H9 (cell line): ENCODE results near the gene TMEM184A. TPM values are rescaled to one million over a fixed set of nuclear protein-coding genes. Genes with fewer than 3 reads are reported as not detected.
A peak's percentile ranks its signal among the peaks of the same experiment; 100 is the strongest.

Experiments
- DNase-seq: peaks from one replicate; pipeline ENCODE4 v3.0.0-alpha.2; 2017
- H2AFZ ChIP-seq: one replicate; pipeline ENCODE4 v1.6.1; 2013; ENCODE audit warnings: mild to moderate bottlenecking, low read length, control low read depth, moderate library complexity
- H2AK5ac ChIP-seq: 2 replicates; pipeline ENCODE4 v1.6.1; 2013; ENCODE audit warnings: low read length, control low read depth, mixed read lengths; ENCODE audit not compliant: insufficient read length
- H2BK120ac ChIP-seq: one replicate; pipeline ENCODE4 v1.6.1; 2013; ENCODE audit warnings: low read depth, mild to moderate bottlenecking, low read length, control low read depth, inconsistent platforms; ENCODE audit not compliant: poor library complexity, severe bottlenecking
- H2BK12ac ChIP-seq: 2 replicates; pipeline ENCODE4 v1.6.1; 2013; ENCODE audit warnings: low read length, control low read depth, mixed read lengths, low read depth; ENCODE audit not compliant: insufficient read length
- H2BK15ac ChIP-seq: 2 replicates; pipeline ENCODE4 v1.6.1; 2013; ENCODE audit warnings: low read depth, low read length, control low read depth
- H2BK20ac ChIP-seq: one replicate; pipeline ENCODE4 v1.6.1; 2013; ENCODE audit warnings: low read depth, mild to moderate bottlenecking, low read length, control low read depth, inconsistent platforms; ENCODE audit not compliant: poor library complexity, severe bottlenecking
- H2BK5ac ChIP-seq: 2 replicates; pipeline ENCODE4 v1.6.1; 2013; ENCODE audit warnings: low read length, control low read depth, mixed read lengths; ENCODE audit not compliant: insufficient read length
- H3K14ac ChIP-seq: 2 replicates; pipeline ENCODE4 v1.6.1; 2013; ENCODE audit warnings: low read length, control low read depth; ENCODE audit not compliant: insufficient read depth
- H3K18ac ChIP-seq: 2 replicates; pipeline ENCODE4 v1.6.1; 2013; ENCODE audit warnings: low read depth, mild to moderate bottlenecking, mixed read lengths, low read length, control low read depth; ENCODE audit not compliant: insufficient read length
- H3K23ac ChIP-seq: 2 replicates; pipeline ENCODE4 v1.6.1; 2013; ENCODE audit warnings: low read length, control low read depth, mixed read lengths, low read depth; ENCODE audit not compliant: insufficient read length
- H3K23me2 ChIP-seq: 2 replicates; pipeline ENCODE4 v1.6.1; 2013; ENCODE audit warnings: low read depth, mild to moderate bottlenecking, mixed read lengths, low read length, control low read depth; ENCODE audit not compliant: insufficient read length, poor library complexity, severe bottlenecking
- H3K27ac ChIP-seq: 2 replicates; pipeline ENCODE4 v1.5.1; 2013; ENCODE audit warnings: low read length, control low read depth, mixed read lengths, low read depth; ENCODE audit not compliant: insufficient read length
- H3K27me3 ChIP-seq: 2 replicates; pipeline ENCODE4 v1.6.1; 2013; ENCODE audit warnings: low read length, control low read depth, inconsistent platforms; ENCODE audit not compliant: insufficient read depth
- H3K4ac ChIP-seq: 2 replicates; pipeline ENCODE4 v1.6.1; 2013; ENCODE audit warnings: low read depth, mild to moderate bottlenecking, control low read depth, inconsistent platforms, low read length, moderate library complexity
- H3K4me1 ChIP-seq: 2 replicates; pipeline ENCODE4 v1.6.1; 2013; ENCODE audit warnings: low read length, control low read depth, inconsistent platforms; ENCODE audit not compliant: insufficient read depth
- H3K4me2 ChIP-seq: 2 replicates; pipeline ENCODE4 v1.6.1; 2013; ENCODE audit warnings: low read length, control low read depth, mixed read lengths; ENCODE audit not compliant: insufficient read length, insufficient read depth
- H3K56ac ChIP-seq: 2 replicates; pipeline ENCODE4 v1.6.1; 2013; ENCODE audit warnings: low read depth, mild to moderate bottlenecking, mixed read lengths, low read length, control low read depth; ENCODE audit not compliant: insufficient read length
- H3K79me1 ChIP-seq: 2 replicates; pipeline ENCODE4 v1.6.1; 2013; ENCODE audit warnings: low read depth, mild to moderate bottlenecking, moderate library complexity, low read length, control low read depth, inconsistent platforms; ENCODE audit not compliant: insufficient read depth, poor library complexity, severe bottlenecking
- H3K79me2 ChIP-seq: 2 replicates; pipeline ENCODE4 v1.6.1; 2013; ENCODE audit warnings: low read length, control low read depth, inconsistent platforms; ENCODE audit not compliant: insufficient read depth
- H3K9ac ChIP-seq: 2 replicates; pipeline ENCODE4 v1.6.1; 2013; ENCODE audit warnings: low read length, control low read depth, mixed read lengths; ENCODE audit not compliant: insufficient read length; ENCODE audit errors: extremely low read depth
- H3K9me3 ChIP-seq: one replicate; pipeline ENCODE4 v1.6.1; 2013; ENCODE audit warnings: low read depth, low read length, inconsistent platforms; ENCODE audit not compliant: control insufficient read depth
- H3T11ph ChIP-seq: one replicate; pipeline ENCODE4 v1.6.1; 2013; ENCODE audit warnings: mild to moderate bottlenecking, low read length, control low read depth, inconsistent platforms
- H4K20me1 ChIP-seq: one replicate; pipeline ENCODE4 v1.6.1; 2013; ENCODE audit not compliant: control insufficient read depth, insufficient read length, insufficient read depth
- H4K5ac ChIP-seq: 2 replicates; pipeline ENCODE4 v1.6.1; 2013; ENCODE audit warnings: low read depth, mild to moderate bottlenecking, mixed read lengths, low read length, control low read depth; ENCODE audit not compliant: insufficient read length
- H4K8ac ChIP-seq: replicated peaks from 2 replicates; pipeline ENCODE4 v1.6.1; 2013; ENCODE audit warnings: low read length, control low read depth, mixed read lengths, low read depth; ENCODE audit not compliant: insufficient read length
- H4K91ac ChIP-seq: 2 replicates; pipeline ENCODE4 v1.6.1; 2013; ENCODE audit warnings: low read depth, mild to moderate bottlenecking, moderate library complexity, mixed read lengths, low read length, control low read depth; ENCODE audit not compliant: insufficient read length
- H3K27ac Mint-ChIP-seq, 3 experiments: 2 replicates in 2 of 3; 3 replicates in 1 of 3; pipeline ENCODE4 v1.8.0; 2020 to 2021; ENCODE audit warnings: mixed read lengths in 3 of 3, mild to moderate bottlenecking in 1 of 3, moderate library complexity in 1 of 3
- H3K27me3 Mint-ChIP-seq: 2 replicates; pipeline ENCODE4 v1.8.0; 2021; ENCODE audit warnings: low read depth, mild to moderate bottlenecking, moderate library complexity, mixed read lengths
- H3K36me3 Mint-ChIP-seq, 3 experiments: 2 replicates in 2 of 3; 3 replicates in 1 of 3; pipeline ENCODE4 v1.8.0; 2020 to 2021; ENCODE audit warnings: low read depth in 3 of 3, mixed read lengths in 3 of 3; ENCODE audit not compliant: insufficient read depth in 1 of 3
- H3K4me1 Mint-ChIP-seq, 2 experiments: 2 replicates each; pipeline ENCODE4 v1.8.0; 2020; ENCODE audit warnings: mixed read lengths in 2 of 2
- H3K4me3 Mint-ChIP-seq, 2 experiments: 2 replicates in 1 of 2; 3 replicates in 1 of 2; pipeline ENCODE4 v1.8.0; 2020 to 2021; ENCODE audit warnings: mild to moderate bottlenecking in 2 of 2, mixed read lengths in 2 of 2, moderate library complexity in 1 of 2
- H3K9me3 Mint-ChIP-seq, 2 experiments: 2 replicates in 1 of 2; 3 replicates in 1 of 2; pipeline ENCODE4 v1.8.0; 2020; ENCODE audit warnings: mild to moderate bottlenecking in 2 of 2, mixed read lengths in 2 of 2, moderate library complexity in 1 of 2
- CTCF ChIP-seq: fragments of 200-600 bp; sonication (generic); conservative IDR thresholded peaks from 3 replicates; pipeline ENCODE4 v1.8.0; 2021; ENCODE audit warnings: antibody characterized with exemption, mild to moderate bottlenecking
- WGBS: extraction: QIAGEN DNeasy Blood & Tissue Kit; methylation state at CpG from one replicate; pipeline ENCODE4 v1.1.7; 2013; ENCODE audit warnings: missing lambda C conversion rate, low lambda C conversion rate, mixed read lengths; ENCODE audit not compliant: insufficient read length; ENCODE audit errors: extremely low coverage; 5-methylcytosine and 5-hydroxymethylcytosine counted together
- total RNA-seq: library from RNA; stranded (reverse); gene quantifications from 2 replicates; pipeline ENCODE4 v1.2.1, GENCODE V29; 2021

Gene TMEM184A
- total RNA-seq, 1 experiment from 2014 or later: 1.3 TPM

- peak overlapping the region in 2 of 3 experiments; percentile 82 to 90; a peak in 3 of 7 replicates for H3K27ac Mint-ChIP-seq
- Histone ChIP-seq H3K4me1 (peaks cover 3% of the 10 kb centered on the region; the same call in 1 of the 2 replicates), H2BK12ac (no peak overlapping the region), H3T11ph (no peak overlapping the region), H3K9ac (no peak overlapping the region), H3K27ac (no peak overlapping the region), H3K27me3 (no peaks in the 10 kb centered on the region), H2BK20ac (no peak overlapping the region), H3K79me2 (peaks cover 7% of the 10 kb centered on the region; the same call in 1 of the 2 replicates), H2BK5ac (no peak overlapping the region), H4K5ac (no peak overlapping the region), H2BK120ac (no peak overlapping the region), H3K23me2 (peaks cover 4% of the 10 kb centered on the region), H2AK5ac (no peak overlapping the region), H3K14ac (peak overlapping the region; percentile 46; the same call in 1 of the 2 replicates), H3K9me3 (no peaks in the 10 kb centered on the region), H4K20me1 (no peaks in the 10 kb centered on the region), H3K23ac (no peak overlapping the region), H3K79me1 (no peaks in the 10 kb centered on the region), H3K4ac (no peak overlapping the region), H4K91ac (no peak overlapping the region), H3K18ac (no peak overlapping the region), H3K4me2 (no peak overlapping the region), H4K8ac (no peak overlapping the region), H2AFZ (no peak overlapping the region), H2BK15ac (no peak overlapping the region), H3K56ac (no peak overlapping the region)
- no peaks in the 10 kb centered on the region for H3K9me3 Mint-ChIP-seq
- no peak for TF ChIP-seq CTCF
- peaks cover 31% of the 10 kb centered on the region in 2 experiments for H3K4me1 Mint-ChIP-seq
- WGBS: no CpG with 5 or more reads among the region's 24 CpGs
- peak overlapping the region in 1 of 2 experiments; percentile 40; a peak in 1 of 5 replicates for H3K4me3 Mint-ChIP-seq
- H3K36me3 Mint-ChIP-seq: no peaks in the 10 kb centered on the region
- H3K27me3 Mint-ChIP-seq: no peaks in the 10 kb centered on the region
- DNase-seq: no peak
These were observed 22.3 kb downstream of the TMEM184A start for GRCh38 chr7:1533547-1534329.
